Activated CD4-positive, CD25-positive, alpha-beta regulatory T cell treated with anti-CD3 and anti-CD28 coated beads, Interleukin-2, amount 50 U/mL, for 24 hours (primary cell): Measurements from ENCODE around the gene RMDN3.

ENCODE experiments used
- ATAC-seq, 2 donors: fragments of 150-1000 bp; cut with Tn5 transposase; one replicate each; pipeline ENCODE4 v1.10.0; 2021; ENCODE audit warnings: mild to moderate bottlenecking in 1 of 2, moderate library complexity in 1 of 2

Gene RMDN3, protein sequence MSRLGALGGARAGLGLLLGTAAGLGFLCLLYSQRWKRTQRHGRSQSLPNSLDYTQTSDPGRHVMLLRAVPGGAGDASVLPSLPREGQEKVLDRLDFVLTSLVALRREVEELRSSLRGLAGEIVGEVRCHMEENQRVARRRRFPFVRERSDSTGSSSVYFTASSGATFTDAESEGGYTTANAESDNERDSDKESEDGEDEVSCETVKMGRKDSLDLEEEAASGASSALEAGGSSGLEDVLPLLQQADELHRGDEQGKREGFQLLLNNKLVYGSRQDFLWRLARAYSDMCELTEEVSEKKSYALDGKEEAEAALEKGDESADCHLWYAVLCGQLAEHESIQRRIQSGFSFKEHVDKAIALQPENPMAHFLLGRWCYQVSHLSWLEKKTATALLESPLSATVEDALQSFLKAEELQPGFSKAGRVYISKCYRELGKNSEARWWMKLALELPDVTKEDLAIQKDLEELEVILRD

DNA sequence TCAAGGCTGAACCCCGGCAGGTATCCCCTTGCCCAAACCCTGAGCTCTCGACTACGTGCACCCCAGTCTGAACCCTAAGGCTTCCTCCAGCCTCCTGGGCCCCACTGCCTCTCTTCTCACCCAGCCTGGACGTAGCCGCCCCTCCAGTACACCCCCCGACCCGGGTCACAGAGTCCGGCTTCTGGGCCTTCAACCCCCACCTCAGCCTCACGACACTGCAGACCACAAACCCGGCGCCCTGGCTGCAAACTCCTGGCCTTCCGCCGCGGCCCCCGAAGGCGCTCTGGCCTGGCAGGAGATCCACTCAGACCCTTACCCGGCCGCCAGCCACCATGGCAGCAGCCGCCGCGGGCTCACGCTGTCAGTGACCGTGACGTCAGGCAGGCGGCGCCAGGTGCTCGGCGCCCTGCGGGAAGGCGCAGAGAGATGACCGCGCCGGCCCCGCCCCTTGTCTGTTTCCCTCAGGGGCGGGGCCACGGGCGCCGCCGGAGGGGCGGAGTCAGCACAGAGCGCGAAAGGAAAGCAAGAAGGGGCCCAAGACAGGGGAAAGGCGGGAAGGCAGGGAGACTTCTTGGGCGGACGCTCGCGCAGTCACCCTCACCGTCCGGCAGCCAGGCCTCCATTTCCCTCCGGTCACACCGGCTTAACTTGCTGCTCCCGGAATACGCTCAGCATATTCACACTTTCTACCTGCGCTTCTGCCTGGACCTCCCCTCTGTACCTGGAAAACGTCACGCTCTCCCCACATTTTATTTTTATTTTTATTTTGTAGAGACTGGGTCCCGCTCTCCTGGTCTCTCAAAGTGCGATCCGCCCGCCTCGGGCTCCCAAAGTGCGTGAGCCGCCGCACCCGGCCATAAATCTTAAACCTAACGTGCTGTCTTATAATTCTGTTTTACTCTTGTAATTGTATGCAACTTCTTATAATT is at the start of gene RMDN3:
TSS of gene RMDN3 (minus strand) at position 372 of the 929 bp plus-strand sequence. CDS start 471 bp downstream, outside the sequence.
- ATAC-seq: peak; percentile 89 to 90

DNA sequence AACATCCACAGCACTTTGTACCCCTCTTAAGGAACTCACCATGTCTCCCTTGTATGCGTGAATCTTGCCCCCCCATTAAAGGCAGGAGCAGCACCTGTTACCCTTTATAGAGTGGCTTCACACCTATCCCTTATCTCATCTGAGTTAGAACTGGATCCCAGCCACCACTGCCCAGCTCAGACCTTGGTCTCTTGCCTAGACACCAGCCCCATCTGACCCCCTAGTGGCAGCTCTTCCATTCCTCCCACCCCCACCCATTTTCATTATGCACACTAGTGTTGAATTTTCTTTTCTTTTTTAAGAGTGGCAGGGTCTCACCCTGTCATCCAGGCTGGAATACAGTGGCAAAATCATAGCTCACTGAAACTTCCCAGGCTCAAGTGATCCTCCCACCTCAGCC is 48.6 kb upstream of the RMDN3 start:
- ATAC-seq: no peak

DNA sequence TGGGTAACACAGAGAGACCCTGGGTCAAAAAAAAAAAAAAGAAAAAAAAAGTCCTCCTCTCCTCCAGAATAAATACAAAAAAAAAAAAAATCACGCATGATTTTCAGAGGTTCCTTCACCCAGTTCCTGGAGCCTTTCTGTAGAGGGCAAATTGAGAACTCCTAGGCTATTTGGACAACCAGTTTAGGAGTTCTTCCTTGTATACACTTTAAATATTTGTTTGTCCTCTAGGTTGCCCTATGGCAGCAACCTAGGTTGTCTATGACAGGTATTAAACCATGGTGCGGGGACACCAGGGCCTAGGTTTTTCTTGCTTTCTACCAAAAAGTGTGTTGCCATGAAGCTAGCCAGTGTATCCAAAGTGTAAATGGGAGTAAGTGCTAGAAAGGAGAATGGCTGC is 48.0 kb upstream of the RMDN3 start:
- no peak for ATAC-seq

GRCh38 chr15:40799523-40799922 is 44.5 kb upstream of the RMDN3 start:
- no peak for ATAC-seq

DNA sequence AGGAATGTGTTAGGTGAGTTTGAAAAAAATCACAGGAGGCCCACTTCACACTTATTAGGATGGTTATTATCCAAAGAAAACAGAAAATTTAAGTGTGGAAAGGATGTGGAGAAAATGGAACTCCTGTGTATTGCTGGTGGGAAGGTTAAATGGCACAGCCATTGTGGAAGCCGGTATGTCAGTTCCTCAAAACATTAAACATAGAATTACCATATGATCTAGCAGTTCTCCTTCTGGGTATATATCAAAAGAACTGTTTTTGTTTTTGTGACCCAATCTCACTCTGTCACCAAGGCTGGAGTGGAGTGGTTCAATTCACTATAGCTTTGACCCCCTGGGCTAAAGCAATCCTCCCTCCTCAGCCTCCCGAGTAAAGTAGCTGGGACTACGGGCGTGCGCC is 41.5 kb upstream of the RMDN3 start:
- no peak for ATAC-seq

- ATAC-seq: no peak
Measured at GRCh38 chr15:40796041-40796440, 41.0 kb upstream of the RMDN3 start.

DNA sequence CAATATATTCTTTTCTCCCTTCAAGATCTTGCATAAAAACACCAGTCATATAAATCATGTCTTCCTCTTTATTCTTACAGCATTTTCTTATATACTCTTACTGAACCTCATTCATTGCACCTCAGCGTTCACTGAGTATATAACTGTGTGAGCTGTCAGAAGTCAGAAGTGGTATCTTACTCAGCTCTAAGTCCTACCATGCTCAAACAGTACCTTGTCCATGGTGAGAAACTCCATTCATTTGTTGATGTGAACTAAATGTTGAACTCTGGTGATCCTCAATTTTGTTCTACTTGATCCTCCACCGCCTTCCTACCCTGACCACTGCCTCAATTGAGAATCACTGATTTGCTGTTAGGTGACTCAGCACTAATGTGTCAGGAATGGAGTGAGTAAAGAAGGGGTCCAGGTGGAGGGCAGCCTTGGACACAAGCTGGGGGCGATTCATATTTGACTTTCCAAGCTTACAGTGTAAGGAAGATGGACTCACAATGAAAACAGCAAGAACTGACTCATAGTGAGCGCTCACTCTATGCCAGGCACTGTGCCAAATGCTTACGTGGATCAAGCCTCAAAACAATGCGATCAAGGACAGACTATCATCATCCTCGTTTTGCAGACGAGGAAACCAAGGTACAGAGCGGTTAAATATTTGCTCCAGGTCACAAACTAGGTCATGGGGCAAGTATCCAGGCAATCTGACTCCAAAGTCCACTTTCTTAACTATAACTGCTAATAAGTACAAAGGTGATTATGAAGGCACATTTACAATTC is 38.3 kb upstream of the RMDN3 start:
- peak; percentile 47 to 51 for ATAC-seq

- no peak for ATAC-seq
Measured at GRCh38 chr15:40792394-40792793, 37.3 kb upstream of the RMDN3 start.

DNA sequence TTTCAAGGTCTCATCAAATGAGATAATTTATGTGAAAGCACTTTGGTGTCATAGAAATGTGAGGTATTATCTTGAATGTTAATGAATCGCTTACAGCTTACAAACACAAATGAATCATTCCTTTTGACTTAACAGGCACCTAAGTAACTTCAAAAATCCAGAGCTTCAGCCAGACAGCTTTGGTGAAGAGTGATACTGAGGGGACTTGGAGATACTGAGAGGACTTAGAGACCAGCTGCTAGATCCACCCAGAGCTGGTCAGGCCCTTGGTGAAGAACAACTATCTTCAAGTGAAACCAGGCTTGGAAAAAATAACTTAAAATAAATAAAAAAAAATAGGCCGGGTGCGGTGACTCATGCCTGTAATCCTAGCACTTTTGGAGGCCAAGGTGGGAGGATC is 35.7 kb upstream of the RMDN3 start:
- no peak for ATAC-seq

- no peak for ATAC-seq
Measured at GRCh38 chr15:40789999-40790398, 34.9 kb upstream of the RMDN3 start.

DNA sequence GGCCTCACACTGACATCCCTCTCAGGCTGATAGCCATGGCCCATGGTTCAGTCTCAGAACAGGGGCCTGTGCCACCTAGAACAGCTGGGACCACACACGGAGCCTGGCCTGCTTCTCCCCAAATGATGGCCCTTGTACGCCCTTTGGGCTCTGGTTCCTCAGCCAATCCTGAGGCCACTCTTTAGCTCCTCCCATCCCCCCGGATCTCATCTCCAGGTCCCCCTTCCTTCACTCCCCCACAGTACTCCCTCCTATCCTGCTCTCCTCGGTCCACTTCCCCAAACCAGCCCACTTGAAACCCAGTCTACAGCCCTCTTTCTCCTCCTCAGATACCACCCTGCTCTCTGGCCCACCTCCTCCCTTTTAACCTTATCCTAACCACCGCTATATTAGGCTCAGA is 34.1 kb upstream of the RMDN3 start:
- no peak for ATAC-seq

- peak in 1 of 2 donors; percentile 13 for ATAC-seq
Measured at GRCh38 chr15:40787991-40788390, 32.9 kb upstream of the RMDN3 start.

DNA sequence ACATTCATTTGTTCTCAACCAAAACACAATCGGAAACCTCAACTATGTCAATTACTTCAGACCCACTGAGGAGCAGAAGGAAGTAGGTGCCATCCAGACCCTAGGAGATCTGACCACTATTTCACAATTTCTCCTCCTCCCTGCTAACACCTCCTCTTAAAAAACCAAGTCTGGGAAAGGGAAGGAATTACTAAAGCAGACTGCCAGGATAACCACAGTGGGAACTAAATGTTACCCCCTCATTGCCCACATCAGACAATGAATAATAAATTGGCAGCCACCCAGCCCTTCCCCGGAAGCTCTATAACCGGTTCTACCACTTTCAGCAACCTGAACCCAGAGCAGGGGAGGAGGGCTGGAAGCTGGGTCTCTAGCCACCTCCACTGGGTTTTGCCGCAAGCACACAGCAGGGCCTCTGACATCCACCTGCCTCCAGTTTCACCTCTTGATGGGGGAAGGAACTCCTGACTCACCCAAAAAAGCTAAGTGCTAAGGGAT is 32.3 kb upstream of the RMDN3 start:
- ATAC-seq: peak; percentile 85 to 86

GRCh38 chr15:40785814-40786213 is 30.8 kb upstream of the RMDN3 start:
- no peak for ATAC-seq

DNA sequence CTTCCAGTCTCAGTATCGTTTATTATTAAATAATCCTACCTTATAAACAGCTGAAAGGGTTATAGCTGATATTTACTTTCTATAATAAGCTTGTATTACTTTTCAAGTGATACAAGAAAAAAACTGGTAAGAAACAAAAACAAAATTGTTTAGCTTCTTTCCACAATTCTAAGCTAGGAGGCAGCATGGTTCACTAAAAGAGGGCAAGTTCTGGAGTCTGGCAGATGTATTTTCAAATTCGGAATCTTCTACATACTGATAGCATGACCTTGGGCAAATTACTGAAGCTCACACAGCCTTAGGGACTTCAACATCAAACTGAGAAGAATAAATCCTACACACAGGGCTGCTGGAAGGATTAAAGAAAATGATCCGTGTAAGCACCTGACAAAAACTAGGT is 30.1 kb upstream of the RMDN3 start:
- ATAC-seq: no peak

GRCh38 chr15:40782609-40783227 is 27.7 kb upstream of the RMDN3 start:
- ATAC-seq: peak; percentile 90 to 93

DNA sequence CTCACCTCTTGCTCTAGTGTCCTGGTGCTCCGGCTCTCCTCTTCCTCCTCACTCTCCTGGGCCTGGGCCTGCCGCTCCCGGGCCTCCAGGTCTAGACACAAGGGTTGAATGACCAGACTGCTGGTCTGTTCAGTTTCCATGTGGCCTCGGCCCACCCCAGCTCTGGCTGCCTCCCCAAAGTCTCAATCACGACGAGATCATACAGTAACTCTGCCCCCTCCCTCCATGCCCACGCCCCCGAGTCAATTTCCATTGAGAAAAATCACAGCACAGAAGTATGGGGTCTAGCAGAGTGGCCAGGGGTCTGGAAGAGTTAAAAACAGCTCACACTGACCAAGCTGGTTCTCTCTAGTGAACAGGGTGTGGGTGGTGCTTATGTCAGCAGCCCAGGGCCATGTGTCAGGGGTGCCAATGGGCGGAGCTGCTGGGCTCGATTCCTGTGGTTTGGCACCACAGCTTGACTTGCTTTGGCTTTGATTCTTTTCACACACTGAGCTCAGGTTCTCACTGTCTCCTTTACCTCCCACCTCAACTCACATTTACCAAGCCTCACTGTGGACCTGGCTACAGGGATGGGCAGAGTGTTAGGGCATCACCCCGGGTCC is 21.6 kb upstream of the RMDN3 start:
- peak in 1 of 2 donors; percentile 48 for ATAC-seq

- no peak for ATAC-seq
Measured at GRCh38 chr15:40775740-40776536, 20.9 kb upstream of the RMDN3 start.

DNA sequence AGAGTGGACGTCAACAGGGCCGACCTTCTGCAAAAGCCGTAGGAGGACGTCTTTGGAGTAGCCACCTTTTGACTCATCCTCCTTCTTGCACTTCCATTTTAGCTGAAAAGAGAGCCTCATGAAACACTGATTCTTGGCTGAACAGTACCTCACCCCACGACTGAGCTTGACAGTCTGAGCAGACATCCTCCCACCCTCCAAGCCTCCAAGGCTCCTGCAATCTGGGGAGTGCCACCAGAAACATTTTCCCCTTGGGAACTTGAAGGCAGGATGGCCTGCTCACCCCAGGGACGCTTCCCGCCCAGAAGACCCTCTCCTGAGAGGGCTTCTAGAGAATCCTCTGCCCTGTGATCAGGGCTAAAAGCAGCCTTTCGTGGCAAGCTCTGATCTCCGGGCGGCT is 20.0 kb upstream of the RMDN3 start:
- ATAC-seq: no peak

GRCh38 chr15:40773902-40774301 is 18.8 kb upstream of the RMDN3 start:
- ATAC-seq: no peak

DNA sequence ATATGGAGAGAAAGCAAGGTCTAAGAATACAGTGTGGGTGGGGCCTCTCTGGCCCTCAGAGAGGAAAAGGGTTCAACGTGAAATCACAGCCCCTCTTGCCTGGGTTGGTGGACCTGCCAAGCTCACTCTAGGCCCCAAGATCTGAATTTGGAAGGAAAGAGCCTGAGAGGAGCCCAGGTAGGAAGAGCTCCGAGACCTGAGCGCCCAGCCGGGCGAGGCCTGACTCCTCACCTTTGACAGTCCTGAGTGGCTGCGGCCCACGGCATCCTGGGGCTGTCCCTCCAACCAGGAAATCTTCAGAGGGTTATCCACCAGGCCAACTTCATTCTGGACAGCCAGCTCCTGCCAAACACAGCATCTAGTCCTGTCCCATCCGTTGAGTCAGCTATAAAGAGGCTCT is 18.4 kb upstream of the RMDN3 start:
- ATAC-seq: no peak
